GM19372 (cell line): ENCODE results near the gene FBP2.

Source experiments
- ATAC-seq: cut with Tn5 transposase; IDR thresholded peaks from one replicate; pipeline ENCODE4 v1.9.1; 2021; ENCODE audit warnings: mild to moderate bottlenecking, low read depth, moderate library complexity; ENCODE audit not compliant: unreplicated experiment

FBP2 gene

DNA sequence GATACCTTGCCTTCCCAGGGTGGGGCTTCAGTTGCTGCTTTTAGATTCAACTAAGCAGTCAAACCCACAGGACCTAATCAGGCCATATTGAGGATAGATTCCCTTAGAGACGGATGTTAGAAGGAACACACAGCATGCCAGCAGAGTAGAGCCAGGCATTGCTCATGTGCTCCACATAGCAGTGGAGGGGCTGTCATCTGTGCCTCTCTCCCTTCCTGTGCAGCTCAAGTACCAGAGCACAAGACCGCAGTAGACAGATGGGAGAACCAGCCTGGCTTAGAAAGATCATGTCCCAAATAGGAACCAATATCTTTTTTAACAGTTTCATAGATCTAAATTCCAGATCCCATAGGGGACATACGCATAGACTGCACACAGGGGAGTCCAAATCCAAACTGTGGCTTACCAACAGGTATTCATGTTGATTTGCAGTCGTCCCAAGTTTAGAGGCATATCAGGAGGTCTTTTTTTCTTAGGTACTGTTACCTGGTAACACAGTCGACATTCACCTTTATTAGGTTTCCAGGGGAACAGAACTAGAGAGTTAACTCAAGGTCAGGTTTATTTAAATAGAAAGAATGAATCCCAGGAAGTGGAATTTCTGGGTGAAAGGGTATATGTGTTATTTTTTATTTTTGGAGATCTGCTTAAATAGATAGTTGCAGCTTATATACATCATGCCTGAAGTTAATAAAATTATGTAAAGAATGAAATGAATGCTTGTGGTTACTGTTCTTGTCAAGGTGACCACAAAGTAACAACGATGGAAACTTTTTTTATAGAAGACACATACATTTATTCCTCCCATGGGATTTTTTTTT is 82.3 kb downstream of the FBP2 start:
- no peak for ATAC-seq
